ENCODE data around the gene CHD6. TPM values are rescaled to one million over a fixed set of nuclear protein-coding genes. Genes with fewer than 3 reads are reported as not detected.

CHD6 gene
- total and polyA plus RNA-seq, 11 donors, result 6.5 to 52.8 (median 38.9) TPM

- peaks cover 0 to 7% (median 0%) of the 10 kb centered on the region in 12 donors for H3K9me3 ChIP-seq
- 84 to 93% (median 89%) methylated on average over 8 of the region's 8 CpGs for WGBS, 4 donors
- H3K27me3 ChIP-seq, result no peaks in the 10 kb centered on the region
- H3K36me3 ChIP-seq, result peaks cover 0 to 16% (median 0%) of the 10 kb centered on the region in 9 donors
- H3K27ac ChIP-seq, result no peak overlapping the region
- TF ChIP-seq CTCF (IDR thresholded peaks at IDR 0.05) (no peak), POLR2A (IDR thresholded peaks at IDR 0.05) (no peak)
- peaks cover 0 to 13% (median 0%) of the 10 kb centered on the region in 12 donors for H3K4me1 ChIP-seq
- ATAC-seq (no peak), DNase-seq (no peak)
- intact Hi-C loops (cut with DNase I), result no loop called here
- no peak overlapping the region for H3K4me3 ChIP-seq
These were observed 71.0 kb downstream of the CHD6 start for GRCh38 chr20:41547221-41547620.

DNA sequence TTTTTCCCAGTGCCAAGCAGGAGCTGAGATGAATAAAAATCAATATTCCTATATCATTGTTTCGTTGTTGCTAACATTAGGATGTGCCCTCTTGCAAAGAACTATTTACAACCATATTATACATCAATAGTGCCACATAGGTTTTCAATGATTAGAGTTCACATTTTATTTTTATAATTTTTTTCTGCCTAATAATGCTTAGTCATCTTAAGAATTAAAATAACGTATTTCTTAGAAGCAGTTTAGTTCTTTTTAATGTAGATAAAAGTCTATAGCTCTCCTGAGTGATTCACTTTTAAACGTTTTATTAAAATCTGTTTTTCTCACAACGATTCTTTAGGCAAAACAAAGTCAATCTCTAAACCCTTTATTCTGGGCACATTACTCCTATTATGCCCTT is 71.6 kb downstream of the CHD6 start:
- 92 to 94% (median 94%) methylated on average over 4 of the region's 4 CpGs for WGBS, 4 donors
- no peaks in the 10 kb centered on the region for H3K27me3 ChIP-seq
- peaks cover 0 to 7% (median 0%) of the 10 kb centered on the region in 12 donors for H3K9me3 ChIP-seq
- intact Hi-C loops (cut with DNase I), result no loop called here
- no peak overlapping the region for H3K4me3 ChIP-seq
- TF ChIP-seq CTCF (IDR thresholded peaks at IDR 0.05) (no peak), POLR2A (IDR thresholded peaks at IDR 0.05) (no peak)
- no peak for DNase-seq
- no peak for ATAC-seq
- peaks cover 0 to 11% (median 0%) of the 10 kb centered on the region in 12 donors for H3K4me1 ChIP-seq
- H3K27ac ChIP-seq, result no peak overlapping the region
- peaks cover 0 to 16% (median 0%) of the 10 kb centered on the region in 9 donors for H3K36me3 ChIP-seq

DNA sequence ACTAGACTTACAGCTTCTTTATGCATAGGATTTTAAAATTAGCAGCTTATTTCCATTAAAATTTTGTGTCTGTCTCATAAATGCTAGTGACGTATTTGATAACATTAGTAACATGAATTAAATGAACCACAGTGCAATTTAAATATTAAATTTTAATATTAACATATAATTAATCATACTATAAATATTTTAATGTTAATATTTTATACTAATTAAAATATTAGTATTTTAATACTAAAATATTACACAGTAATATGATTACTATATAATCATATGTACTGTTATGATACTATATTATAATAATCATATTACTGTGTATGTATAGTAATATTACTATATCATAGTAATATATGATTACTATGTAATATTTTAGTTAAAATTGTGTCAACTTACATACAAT is 73.7 kb downstream of the CHD6 start:
- no peak for ATAC-seq

DNA sequence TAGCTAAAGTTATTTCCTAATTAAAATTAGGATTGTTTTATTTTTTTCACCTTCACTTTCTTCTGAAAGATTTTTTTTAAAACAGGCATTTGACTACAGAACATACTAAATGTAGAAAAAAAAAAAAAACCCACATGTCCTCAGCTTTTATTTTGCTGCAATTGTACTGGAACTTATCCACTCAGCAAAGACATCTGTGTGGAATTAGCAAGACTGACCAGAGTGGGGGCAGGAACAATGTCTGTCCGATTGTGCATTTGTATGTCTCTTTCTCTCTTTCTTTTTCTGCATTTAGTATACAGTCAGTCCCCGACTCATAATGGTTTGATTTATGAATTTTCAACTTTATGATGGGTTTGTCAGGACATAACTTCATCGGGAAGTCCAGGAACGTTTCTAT is 77.3 kb downstream of the CHD6 start:
- Histone ChIP-seq H3K9me3 (peaks cover 0 to 14% (median 0%) of the 10 kb centered on the region in 12 donors), H3K4me1 (peaks cover 0 to 20% (median 0%) of the 10 kb centered on the region in 12 donors), H3K27me3 (no peaks in the 10 kb centered on the region), H3K27ac (no peak overlapping the region), H3K4me3 (no peak overlapping the region), H3K36me3 (peaks cover 0 to 18% (median 4%) of the 10 kb centered on the region in 9 donors)
- no peak for TF ChIP-seq POLR2A (IDR thresholded peaks at IDR 0.05)
- no peak for TF ChIP-seq CTCF (IDR thresholded peaks at IDR 0.05)
- DNase-seq (no peak), ATAC-seq (no peak)
- 64 to 75% (median 67%) methylated on average over 4 of the region's 4 CpGs for WGBS, 4 donors
- intact Hi-C loops (cut with DNase I), result no loop called here

More for the DNA sequence above, 73.7 kb downstream of the CHD6 start:
- H3K27me3 ChIP-seq, result no peaks in the 10 kb centered on the region
- no peak for DNase-seq
- peaks cover 0 to 24% (median 0%) of the 10 kb centered on the region in 12 donors for H3K4me1 ChIP-seq
- 93 to 98% (median 94%) methylated on average over 1 of the region's 1 CpG for WGBS, 4 donors
- TF ChIP-seq CTCF (IDR thresholded peaks at IDR 0.05) (no peak), POLR2A (IDR thresholded peaks at IDR 0.05) (no peak)
- intact Hi-C loops (cut with DNase I), result no loop called here
- H3K4me3 ChIP-seq, result no peak overlapping the region
- no peak overlapping the region for H3K27ac ChIP-seq
- H3K9me3 ChIP-seq, result no peaks in the 10 kb centered on the region
- peaks cover 0 to 5% (median 3%) of the 10 kb centered on the region in 9 donors for H3K36me3 ChIP-seq

All from heart left ventricle (tissue), 16 donors.